Neural progenitor cell (in vitro differentiated cells): ENCODE results near the gene CAPN12.

Source experiments
- EZH2 ChIP-seq: fragments of 200-600 bp; sonication (generic); IDR thresholded peaks from 2 replicates; pipeline ENCODE4 v1.6.1; 2017; ENCODE audit warnings: antibody characterized with exemption, mild to moderate bottlenecking, moderate library complexity
- TF ChIP-seq, protein P1 (sequence below): fragments of 200-600 bp; sonication (generic); IDR thresholded peaks from 2 replicates; pipeline ENCODE4 v1.5.1; 2017; ENCODE audit warnings: antibody characterized with exemption, mild to moderate bottlenecking

DNA sequence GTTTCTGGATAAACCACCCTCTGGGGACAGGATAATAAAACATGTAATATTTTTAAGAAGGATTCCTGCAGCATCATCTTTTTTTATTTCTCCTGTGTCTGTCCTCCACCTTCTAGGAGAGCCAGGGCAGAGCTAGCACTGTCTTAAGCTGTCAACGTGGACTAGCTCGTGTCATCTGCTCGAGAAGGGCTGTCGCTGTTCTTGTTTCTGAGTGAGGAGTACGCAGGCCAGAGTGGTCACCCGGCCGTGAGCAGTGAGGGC lies 13.9 kb downstream of the CAPN12 start:
- TF ChIP-seq, protein P1, sequence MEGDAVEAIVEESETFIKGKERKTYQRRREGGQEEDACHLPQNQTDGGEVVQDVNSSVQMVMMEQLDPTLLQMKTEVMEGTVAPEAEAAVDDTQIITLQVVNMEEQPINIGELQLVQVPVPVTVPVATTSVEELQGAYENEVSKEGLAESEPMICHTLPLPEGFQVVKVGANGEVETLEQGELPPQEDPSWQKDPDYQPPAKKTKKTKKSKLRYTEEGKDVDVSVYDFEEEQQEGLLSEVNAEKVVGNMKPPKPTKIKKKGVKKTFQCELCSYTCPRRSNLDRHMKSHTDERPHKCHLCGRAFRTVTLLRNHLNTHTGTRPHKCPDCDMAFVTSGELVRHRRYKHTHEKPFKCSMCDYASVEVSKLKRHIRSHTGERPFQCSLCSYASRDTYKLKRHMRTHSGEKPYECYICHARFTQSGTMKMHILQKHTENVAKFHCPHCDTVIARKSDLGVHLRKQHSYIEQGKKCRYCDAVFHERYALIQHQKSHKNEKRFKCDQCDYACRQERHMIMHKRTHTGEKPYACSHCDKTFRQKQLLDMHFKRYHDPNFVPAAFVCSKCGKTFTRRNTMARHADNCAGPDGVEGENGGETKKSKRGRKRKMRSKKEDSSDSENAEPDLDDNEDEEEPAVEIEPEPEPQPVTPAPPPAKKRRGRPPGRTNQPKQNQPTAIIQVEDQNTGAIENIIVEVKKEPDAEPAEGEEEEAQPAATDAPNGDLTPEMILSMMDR, result no peak
- no peak for TF ChIP-seq EZH2
